HG03439 (cell line): ENCODE results near the gene ATP11A.

ENCODE experiments used
- ATAC-seq: cut with Tn5 transposase; IDR thresholded peaks from one replicate; pipeline ENCODE4 v1.9.1; 2021; ENCODE audit warnings: mild to moderate bottlenecking, moderate library complexity; ENCODE audit not compliant: unreplicated experiment

ATP11A gene

DNA sequence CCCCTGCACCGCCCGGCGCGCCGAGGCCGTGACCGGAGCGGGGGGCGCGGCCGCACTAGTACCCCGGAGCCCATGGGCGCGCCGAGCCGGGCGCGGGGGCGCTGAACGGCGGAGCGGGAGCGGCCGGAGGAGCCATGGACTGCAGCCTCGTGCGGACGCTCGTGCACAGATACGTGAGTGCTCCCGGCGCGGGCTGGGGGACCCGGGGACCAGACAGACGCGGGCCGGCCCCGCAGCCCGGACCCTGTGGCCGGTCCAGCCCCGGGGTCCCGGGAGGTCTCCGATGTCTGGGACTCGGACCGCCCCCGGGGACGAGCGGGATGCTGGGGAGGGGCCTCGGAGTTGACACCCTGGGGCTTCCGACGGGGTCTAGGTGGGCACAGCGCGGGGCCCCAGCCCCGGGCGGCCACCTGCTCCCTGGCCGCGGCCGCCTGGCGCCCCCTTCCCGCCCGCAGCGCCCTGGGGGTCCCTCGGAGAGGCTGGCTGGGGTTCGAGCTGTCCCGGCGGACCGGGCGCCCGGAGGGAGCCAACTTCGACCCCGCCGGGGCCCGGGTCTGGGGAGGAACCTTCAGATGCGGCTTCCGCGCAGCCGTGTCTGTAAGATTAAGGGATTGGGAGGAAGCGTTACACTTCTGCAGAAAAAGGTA lies 568 bp downstream of the ATP11A start:
- ATAC-seq = peak; percentile 23

- no peak for ATAC-seq
Measured at GRCh38 chr13:112692104-112692503, 2.3 kb downstream of the ATP11A start.

DNA sequence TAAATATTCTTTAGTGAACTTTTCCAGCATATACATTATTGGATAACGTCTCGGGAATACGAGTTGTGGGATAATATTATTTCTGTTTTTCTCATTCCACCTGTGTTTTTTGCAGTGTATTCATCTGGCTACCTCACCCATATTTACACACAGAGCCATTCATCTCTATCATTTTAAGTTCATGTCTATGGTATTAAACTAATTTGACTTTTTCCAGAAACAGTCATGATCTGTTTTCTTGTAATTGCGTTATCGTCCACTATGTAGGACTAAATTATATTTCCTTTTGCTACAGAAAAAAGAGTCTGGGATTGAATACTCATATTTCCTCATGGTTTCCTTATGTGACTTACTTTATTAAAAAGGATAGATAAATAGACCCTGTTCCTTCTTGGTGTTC lies 2.7 kb downstream of the ATP11A start:
- ATAC-seq = no peak

GRCh38 chr13:112693831-112694497 lies 4.1 kb downstream of the ATP11A start:
- no peak for ATAC-seq

GRCh38 chr13:112695121-112695520 lies 5.3 kb downstream of the ATP11A start:
- ATAC-seq = no peak

DNA sequence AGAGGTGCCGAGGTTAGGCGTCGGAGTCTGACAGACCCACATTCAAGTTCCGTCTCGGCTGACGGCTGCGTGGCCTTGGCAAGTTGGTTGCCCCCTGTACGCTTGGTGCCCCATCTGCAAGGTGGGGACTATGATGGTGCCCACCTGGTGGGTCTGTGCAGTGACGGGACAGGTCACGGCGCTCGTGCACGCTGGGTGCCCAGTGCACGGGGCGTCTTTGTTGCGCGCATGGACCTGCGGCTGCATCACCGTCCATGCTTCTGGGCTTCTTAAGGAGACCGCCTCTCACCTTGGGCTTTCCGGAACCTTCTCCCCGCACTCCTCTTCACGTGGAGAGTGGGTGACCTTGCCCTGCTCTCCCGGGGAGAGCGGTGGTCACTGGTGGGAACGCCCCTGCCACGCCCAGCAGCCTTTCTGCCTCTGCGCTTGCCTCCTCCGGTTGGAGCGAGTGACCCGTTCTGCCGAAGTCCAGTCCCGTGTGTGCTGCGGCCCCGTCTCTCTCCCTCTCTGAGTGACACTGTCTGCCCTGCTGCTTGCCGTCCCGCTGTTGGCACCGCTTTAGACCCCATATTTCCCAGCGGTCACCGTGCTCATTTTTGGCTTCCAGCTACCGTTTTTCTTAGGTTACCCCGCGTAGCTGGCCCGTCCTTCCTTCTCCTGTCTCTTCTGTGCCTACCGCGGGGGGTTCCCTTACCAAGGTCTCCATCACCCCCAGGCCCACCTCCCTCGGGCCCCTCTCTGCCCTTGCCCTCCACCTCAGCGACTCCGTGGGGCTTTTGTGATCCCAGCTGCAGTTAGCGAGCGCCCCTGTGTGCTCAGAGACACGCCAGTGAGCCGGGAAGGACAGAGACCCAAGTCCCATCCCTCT lies 6.4 kb downstream of the ATP11A start:
- no peak for ATAC-seq

DNA sequence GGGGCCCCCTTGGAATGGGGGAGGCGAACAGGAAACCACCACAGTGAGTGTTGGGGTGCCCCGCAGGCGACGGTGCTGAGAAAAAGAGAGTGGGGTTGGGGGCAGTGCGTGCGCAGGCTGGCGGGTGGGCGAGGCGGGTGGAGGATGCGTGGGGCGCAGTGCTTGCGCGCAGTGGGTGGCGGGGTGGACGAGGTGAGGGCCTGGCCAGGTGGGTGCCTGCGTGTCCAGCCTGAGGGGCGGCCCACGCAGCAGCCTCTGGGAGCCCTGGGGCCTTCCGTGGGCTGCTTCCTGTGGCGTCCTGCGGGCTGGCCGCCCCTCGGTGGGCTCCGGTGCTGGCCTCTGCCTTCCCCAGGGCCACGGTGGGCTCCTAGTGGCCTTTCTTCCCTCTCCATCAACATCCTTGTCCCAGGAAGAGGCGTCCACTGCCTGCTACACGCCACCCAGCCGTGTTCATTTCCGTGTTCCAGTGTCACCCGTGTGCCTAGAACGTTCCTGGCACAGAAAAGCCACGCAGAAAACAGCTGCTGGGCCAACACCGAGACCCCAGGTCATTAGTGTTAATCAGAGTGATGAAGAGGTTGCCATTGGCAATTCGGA lies 7.1 kb downstream of the ATP11A start:
- ATAC-seq = no peak

- no peak for ATAC-seq
Measured at GRCh38 chr13:112697756-112698655, 8.2 kb downstream of the ATP11A start.

DNA sequence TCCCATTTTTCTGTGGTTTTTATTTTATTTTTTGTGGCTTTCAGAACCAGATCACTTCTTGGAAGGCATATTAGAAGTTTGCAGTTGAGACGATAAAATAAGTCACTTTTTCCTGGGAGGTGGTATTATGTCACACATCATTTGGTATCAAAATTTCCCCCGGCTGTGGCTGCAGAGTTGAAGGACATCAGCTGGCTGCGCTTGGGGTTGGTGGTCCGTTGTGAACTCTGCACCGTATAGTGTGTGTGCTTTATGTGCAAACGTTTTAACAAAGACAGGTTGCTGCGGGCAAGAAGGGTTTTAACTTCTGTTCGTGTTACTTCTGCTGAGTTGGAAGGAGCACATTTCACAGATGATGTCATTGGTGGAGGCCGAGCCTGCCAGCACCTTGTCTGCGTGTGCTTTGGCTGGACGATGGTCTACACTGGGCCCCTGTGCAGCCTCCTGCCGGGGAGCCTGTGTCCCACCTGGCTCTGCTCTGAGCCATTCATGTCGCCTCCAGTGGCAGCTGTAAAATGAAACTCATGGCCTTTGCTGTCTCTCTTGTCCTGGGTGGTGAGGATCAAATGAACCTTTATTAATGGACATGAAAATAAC lies 9.6 kb downstream of the ATP11A start:
- ATAC-seq = no peak

- ATAC-seq = no peak
Measured at GRCh38 chr13:112700291-112701060, 10.6 kb downstream of the ATP11A start.

DNA sequence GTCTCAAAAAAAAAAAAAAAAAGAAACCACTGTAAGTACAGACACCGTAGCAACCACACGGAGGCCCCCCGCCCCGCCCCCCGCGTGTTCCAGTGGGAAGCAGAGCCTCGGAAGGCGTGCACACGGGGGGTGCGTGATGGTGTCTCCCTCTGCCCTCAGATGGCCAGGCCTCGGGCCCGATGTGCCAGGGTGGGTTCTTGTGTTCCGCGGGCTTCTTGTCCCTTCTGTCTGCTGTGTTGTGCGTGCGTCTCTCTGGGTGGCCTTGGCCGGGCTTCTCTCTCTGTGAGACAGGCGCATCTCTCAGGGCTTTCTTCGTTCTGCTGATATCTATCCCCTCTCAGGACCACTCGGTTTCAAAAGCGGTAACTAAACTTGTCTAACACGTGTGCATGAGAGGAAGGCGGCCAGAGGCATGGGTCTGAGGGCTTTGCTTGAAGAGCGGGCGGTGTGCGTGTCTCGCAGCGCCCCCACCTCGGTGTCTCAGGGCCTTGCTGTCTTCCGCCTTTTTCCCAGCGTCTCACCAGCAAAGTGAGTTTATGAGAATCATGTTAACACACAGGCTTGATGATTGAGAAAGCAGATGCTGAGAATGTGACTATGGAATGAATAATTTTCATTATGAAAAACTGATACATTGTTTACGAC lies 12.6 kb downstream of the ATP11A start:
- no peak for ATAC-seq

DNA sequence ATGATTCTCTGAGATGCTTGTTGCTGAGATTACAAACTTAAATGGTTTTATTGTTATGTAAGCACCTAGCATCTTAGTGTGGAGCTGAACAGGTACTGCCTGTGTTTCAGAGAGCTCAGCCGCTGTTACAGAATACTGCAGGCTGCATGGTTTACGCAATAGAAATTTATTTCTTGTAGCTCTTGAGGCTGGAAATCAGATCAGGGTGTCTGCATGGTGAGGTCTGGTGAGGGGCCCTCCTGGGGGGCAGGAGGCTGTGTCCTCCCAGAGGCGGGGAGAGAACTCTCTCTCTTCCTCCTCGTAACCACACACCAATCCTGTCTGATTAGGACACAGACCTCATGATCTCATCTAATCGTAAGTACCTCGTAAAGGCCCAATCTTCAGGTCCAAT lies 13.1 kb downstream of the ATP11A start:
- no peak for ATAC-seq

DNA sequence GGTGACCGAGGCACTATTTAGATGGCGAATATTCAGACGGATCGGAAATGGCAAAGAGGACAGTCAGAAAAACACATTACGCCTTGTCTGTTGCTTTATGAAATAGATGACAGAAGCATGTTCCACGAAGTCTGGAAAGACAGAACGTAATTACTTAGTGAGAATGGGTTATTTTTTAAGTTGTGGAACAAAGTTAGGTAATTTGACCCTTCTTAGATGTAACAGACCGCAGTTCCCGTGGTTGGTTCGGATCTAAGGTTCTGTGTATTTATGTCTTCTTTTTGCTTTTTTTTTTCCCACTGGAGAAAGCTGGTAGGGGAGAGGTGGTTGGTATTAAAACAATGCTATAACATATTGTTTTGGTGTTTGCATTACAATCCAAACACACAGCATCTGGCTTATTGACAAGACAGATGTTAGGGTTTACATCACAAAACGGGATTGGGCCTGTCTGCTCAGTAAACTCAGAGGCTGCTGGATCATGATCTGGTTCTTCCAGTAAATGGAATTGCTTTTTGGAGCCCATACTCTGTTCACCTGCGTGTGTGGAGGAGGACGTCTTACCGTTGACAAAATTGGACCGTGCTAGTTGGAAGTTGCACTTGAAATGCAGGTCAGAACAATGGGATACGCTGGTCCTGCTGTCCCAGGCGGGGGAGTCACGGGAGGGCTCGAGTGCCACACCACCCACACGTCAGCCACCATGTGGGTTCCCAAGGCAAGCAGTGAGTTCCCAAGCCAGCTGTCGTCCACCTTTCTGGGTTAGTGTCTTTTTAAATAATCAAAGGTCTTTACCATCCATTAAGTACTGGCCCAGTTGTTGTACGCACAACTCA lies 13.8 kb downstream of the ATP11A start:
- ATAC-seq = no peak

DNA sequence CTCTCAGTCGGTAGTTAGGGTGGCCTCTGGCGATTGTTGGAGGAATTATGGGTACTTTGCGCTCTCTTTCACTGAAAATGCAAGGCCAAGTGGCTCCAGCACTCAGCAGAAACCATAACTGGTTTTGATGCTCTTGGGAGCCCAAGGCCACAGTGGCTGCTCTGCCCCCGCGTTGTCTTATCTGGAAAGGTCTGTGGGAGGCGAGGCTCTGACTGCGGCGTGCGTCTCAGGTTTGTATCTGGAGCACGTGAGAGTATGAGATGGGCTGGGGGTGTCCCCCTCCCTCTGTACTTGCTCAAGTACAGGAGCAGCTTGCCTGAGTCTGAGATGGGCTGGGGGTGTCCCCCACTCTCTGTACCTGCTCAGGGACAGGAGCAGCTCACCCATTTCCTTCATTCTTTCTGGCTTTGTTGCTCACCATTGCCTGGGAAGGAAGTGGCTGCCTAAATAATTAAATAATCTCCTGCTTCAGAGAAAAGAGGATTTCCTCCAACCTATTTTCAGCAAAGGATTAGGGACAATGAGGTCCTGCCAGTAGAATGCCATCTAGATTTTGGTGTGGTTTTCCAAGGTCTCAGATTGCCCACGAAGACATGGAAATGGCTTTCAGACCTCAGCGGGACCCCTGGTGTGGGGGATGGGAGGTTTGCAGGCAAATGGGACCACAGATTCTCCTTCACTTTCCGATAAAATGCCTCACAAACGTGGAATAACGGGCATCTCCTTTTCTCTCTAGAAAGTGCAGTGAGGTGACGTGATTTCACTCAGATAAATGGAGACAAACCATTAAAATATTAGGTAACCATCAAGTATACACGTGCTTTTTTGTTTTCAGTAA lies 14.7 kb downstream of the ATP11A start:
- ATAC-seq = no peak

GRCh38 chr13:112705286-112705685 lies 15.4 kb downstream of the ATP11A start:
- ATAC-seq = no peak

GRCh38 chr13:112706171-112706570 lies 16.3 kb downstream of the ATP11A start:
- ATAC-seq = no peak
